Fibroblast of pulmonary artery (primary cell): ENCODE measurements around the gene ZFAND2B.
A peak's percentile ranks its signal among the peaks of the same experiment; 100 is the strongest.

Source experiments
- DNase-seq: peaks from one replicate; pipeline ENCODE4 v3.0.0-alpha.2; 2010; ENCODE audit warnings: low read depth
- H3K4me3 ChIP-seq: replicated peaks from 2 replicates; pipeline ENCODE4 v1.5.1; 2011; ENCODE audit warnings: low read depth, mild to moderate bottlenecking, control low read depth, low read length, moderate library complexity
- CTCF ChIP-seq: IDR thresholded peaks from 2 replicates; pipeline ENCODE4 v1.5.1; 2011; ENCODE audit warnings: mild to moderate bottlenecking, control low read depth, low read length, inconsistent platforms; ENCODE audit errors: missing control alignments

Gene ZFAND2B

GRCh38 chr2:219247678-219248642, 41.4 kb downstream of the ZFAND2B start:
- no peak for DNase-seq
- H3K4me3 ChIP-seq: no peak overlapping the region
- no peak for TF ChIP-seq CTCF

DNA sequence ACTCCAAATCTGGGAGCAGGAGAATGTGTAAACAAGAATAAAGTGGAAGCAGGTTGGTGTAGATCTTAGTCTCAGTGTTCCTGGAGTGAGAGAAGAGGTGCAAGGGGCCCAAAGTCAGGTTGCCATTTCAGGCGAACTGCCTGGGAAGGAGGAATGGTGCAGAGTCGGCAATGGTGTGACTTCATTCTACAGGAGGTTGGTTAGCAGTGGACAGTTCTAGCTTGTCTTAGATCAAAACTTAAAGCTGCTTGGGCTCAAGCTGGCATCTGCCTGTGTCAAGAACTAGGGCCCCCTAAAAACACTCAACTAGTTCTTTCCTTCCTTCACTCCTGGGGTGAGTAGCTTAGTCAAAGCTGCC, 42.2 kb downstream of the ZFAND2B start:
- no peak for DNase-seq
- peak overlapping the region; percentile 17 for H3K4me3 ChIP-seq
- no peak for TF ChIP-seq CTCF

GRCh38 chr2:219249203-219249980, 42.8 kb downstream of the ZFAND2B start:
- peak; percentile 95 for DNase-seq
- no peak for TF ChIP-seq CTCF
- H3K4me3 ChIP-seq: peak overlapping the region; percentile 17

DNA sequence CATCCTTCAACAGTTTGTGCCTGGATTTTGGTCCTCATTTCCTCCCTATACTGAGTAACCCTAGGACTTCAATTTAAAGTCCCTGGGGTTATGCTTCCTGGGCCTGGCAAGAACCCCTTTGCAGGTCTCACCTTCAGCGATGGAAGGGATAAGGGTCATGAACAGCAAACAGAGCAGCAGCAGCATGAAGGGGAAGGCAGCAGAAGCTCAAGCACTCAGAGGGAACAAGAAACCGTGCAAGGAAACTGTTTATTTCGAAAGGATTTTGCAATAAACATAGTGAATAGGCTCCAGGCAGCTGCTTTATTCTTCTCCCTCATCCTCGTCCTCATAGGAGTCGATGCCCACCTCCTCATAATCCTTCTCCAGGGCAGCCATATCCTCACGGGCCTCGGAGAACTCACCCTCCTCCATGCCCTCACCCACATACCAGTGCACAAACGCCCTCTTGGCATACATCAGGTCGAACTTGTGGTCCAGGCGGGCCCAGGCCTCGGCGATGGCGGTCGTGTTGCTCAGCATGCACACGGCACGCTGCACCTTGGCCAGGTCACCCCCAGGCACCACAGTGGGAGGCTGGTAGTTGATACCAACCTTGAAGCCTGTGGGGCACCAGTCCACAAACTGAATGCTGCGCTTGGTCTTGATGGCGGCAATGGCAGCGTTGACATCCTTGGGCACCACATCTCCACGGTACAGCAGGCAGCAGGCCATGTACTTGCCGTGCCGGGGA, 43.6 kb downstream of the ZFAND2B start:
- H3K4me3 ChIP-seq: no peak overlapping the region
- no peak for TF ChIP-seq CTCF
- peak; percentile 27 for DNase-seq

GRCh38 chr2:219251656-219252055, 45.1 kb downstream of the ZFAND2B start:
- no peak overlapping the region for H3K4me3 ChIP-seq
- no peak for TF ChIP-seq CTCF
- DNase-seq: no peak

- H3K4me3 ChIP-seq: no peak overlapping the region
- no peak for DNase-seq
- no peak for TF ChIP-seq CTCF
Observed at GRCh38 chr2:219252084-219252483, 45.5 kb downstream of the ZFAND2B start.
